ENCODE results near the gene ABCG1. TPM values are rescaled to one million over a fixed set of nuclear protein-coding genes. Genes with fewer than 3 reads are reported as not detected.
"Not testable (repeated sequence)": the region's sequence is repeated elsewhere in the genome, so short reads cannot be mapped to it uniquely, and the experiment has no call there.

Gene ABCG1
- total and polyA plus RNA-seq, 2 donors (not counting 3 experiments of a cell fraction or from before 2014, with no cell fraction given): 6.7 to 19.6 TPM

GRCh38 chr21:42179316-42179715 is 39.6 kb upstream of the ABCG1 start:
- Histone ChIP-seq H3K4me1 (ENCODE audit: control insufficient read depth, extremely low read depth, insufficient read depth, low read length) (no peaks in the 10 kb centered on the region), H3K36me3 (ENCODE audit: control insufficient read depth in 2 of 2, extremely low read depth in 1 of 2, insufficient read depth in 2 of 2, low read length in 2 of 2) (no peaks in the 10 kb centered on the region), H3K9me1 (replicated peaks; ENCODE audit: control insufficient read depth, extremely low read depth, insufficient read depth, low read length) (no peaks in the 10 kb centered on the region), H3K4me3 (replicated peaks in 1 of 3; ENCODE audit: insufficient read depth in 1 of 3, low read depth in 1 of 3, low read length in 3 of 3) (no peak overlapping the region), H2AFZ (ENCODE audit: low read depth, low read length) (no peak overlapping the region), H3K27ac (ENCODE audit: insufficient read depth, low read depth, low read length) (no peak overlapping the region), H3K27me3 (ENCODE audit: control insufficient read depth in 2 of 2, insufficient read depth in 2 of 2, low read length in 2 of 2) (peaks cover 4 to 14% of the 10 kb centered on the region in 2 experiments), H3K79me2 (ENCODE audit: control insufficient read depth, insufficient read depth, low read length) (no peaks in the 10 kb centered on the region), H3K4me2 (ENCODE audit: insufficient read depth, low read length) (no peak overlapping the region), H4K20me1 (replicated peaks; ENCODE audit: control insufficient read depth, extremely low read depth, insufficient read depth, low read length) (no peaks in the 10 kb centered on the region), H3K9ac (replicated peaks; ENCODE audit: extremely low read depth, insufficient read depth, low read length) (no peak overlapping the region), H3K9me3 (replicated peaks; ENCODE audit: control insufficient read depth, insufficient read depth, low read length) (no peaks in the 10 kb centered on the region)
- no peak for DNase-seq (ENCODE audit: low read depth, low spot score)
- POLR2A ChIA-PET: no interaction called here
- no peak for FAIRE-seq
- dilution Hi-C loops (cut with MboI; ENCODE audit: extremely low pct_ligation_motif_present, low sequenced_read_pairs): no loop called here
- intact Hi-C loops (cut with micrococcal nuclease): no loop called here
- TF ChIP-seq EZH2 (IDR thresholded peaks at IDR 0.05; ENCODE audit: borderline replicate concordance, low read depth, low read length, severe bottlenecking) (no peak), MAX (IDR thresholded peaks at IDR 0.05; ENCODE audit: insufficient read depth, insufficient read length) (no peak), POLR2AphosphoS5 (IDR thresholded peaks at IDR 0.05; ENCODE audit: insufficient read depth, low read depth, low read length) (no peak), CTCF (IDR thresholded peaks at IDR 0.05; ENCODE audit: extremely low read depth in 1 of 2, insufficient read depth in 1 of 2, low read depth in 1 of 2, low read length in 2 of 2) (no peak), FOS (IDR thresholded peaks at IDR 0.05; ENCODE audit: borderline replicate concordance, insufficient read depth, low read length) (no peak), GATA2 (IDR thresholded peaks at IDR 0.05; ENCODE audit: insufficient read depth, insufficient read length, low read depth, low read length) (no peak), MYC (IDR thresholded peaks at IDR 0.05; ENCODE audit: low read depth, low read length) (no peak), POLR2A (IDR thresholded peaks at IDR 0.05; ENCODE audit: low read depth, low read length) (no peak), JUN (IDR thresholded peaks at IDR 0.05; ENCODE audit: borderline replicate concordance, insufficient read depth, insufficient read length, low read depth) (no peak)
- no TSS peak for BruUV-seq (replicated peaks)
- CTCF ChIA-PET: interaction anchor here (0.8 to 1.0 kb wide), 2 partner anchors 15 to 79 kb away, joined by 3 read pairs; no protein-coding TSS in a partner anchor

- H4K20me1 ChIP-seq (replicated peaks; ENCODE audit: control insufficient read depth, extremely low read depth, insufficient read depth, low read length); H3K27ac ChIP-seq (ENCODE audit: insufficient read depth, low read depth, low read length); POLR2A ChIA-PET; H3K4me2 ChIP-seq (ENCODE audit: insufficient read depth, low read length); H3K4me3 ChIP-seq (replicated peaks in 1 of 3; ENCODE audit: insufficient read depth in 1 of 3, low read depth in 1 of 3, low read length in 3 of 3); H3K36me3 ChIP-seq (ENCODE audit: control insufficient read depth in 2 of 2, extremely low read depth in 1 of 2, insufficient read depth in 2 of 2, low read length in 2 of 2); H3K79me2 ChIP-seq (ENCODE audit: control insufficient read depth, insufficient read depth, low read length); H3K9me1 ChIP-seq (replicated peaks; ENCODE audit: control insufficient read depth, extremely low read depth, insufficient read depth, low read length); BruUV-seq (replicated peaks); intact Hi-C loops (cut with micrococcal nuclease); DNase-seq (ENCODE audit: low read depth, low spot score); H3K4me1 ChIP-seq (ENCODE audit: control insufficient read depth, extremely low read depth, insufficient read depth, low read length); H2AFZ ChIP-seq (ENCODE audit: low read depth, low read length); H3K9me3 ChIP-seq (replicated peaks; ENCODE audit: control insufficient read depth, insufficient read depth, low read length); FAIRE-seq; dilution Hi-C loops (cut with MboI; ENCODE audit: extremely low pct_ligation_motif_present, low sequenced_read_pairs); H3K9ac ChIP-seq (replicated peaks; ENCODE audit: extremely low read depth, insufficient read depth, low read length): not testable (repeated sequence)
- CTCF ChIA-PET: interaction anchor here (0.8 to 1.0 kb wide), 2 partner anchors 16 to 79 kb away, joined by 3 read pairs; no protein-coding TSS in a partner anchor
- peaks cover 4 to 14% of the 10 kb centered on the region in 2 experiments for H3K27me3 ChIP-seq (ENCODE audit: control insufficient read depth in 2 of 2, insufficient read depth in 2 of 2, low read length in 2 of 2)
Measured at GRCh38 chr21:42180001-42180400, 38.9 kb upstream of the ABCG1 start.

Data from endothelial cell of umbilical vein (primary cell).